Loucy (cell line): ENCODE data around the gene RHEX.

ENCODE experiments used
- H2AFZ ChIP-seq: fragments of 200-600 bp; sonication (generic); 2 replicates; pipeline ENCODE4 v1.6.0; 2016; ENCODE audit warnings: antibody characterized with exemption, mild to moderate bottlenecking, low read length, moderate library complexity
- H3F3A ChIP-seq: fragments of 200-600 bp; 2 replicates; pipeline ENCODE4 v1.6.0; 2016; ENCODE audit warnings: antibody characterized with exemption, low read depth, mild to moderate bottlenecking
- H3K27me3 ChIP-seq: fragments of 200-600 bp; sonication (generic); 2 replicates; pipeline ENCODE4 v1.6.1; 2014; ENCODE audit warnings: low read length, mild to moderate bottlenecking; ENCODE audit not compliant: insufficient read depth, poor library complexity, severe bottlenecking
- H3K36me3 ChIP-seq: fragments of 200-600 bp; sonication (generic); 2 replicates; pipeline ENCODE4 v1.6.1; 2016; ENCODE audit warnings: low read length; ENCODE audit not compliant: insufficient read depth
- H3K4me1 ChIP-seq: fragments of 200-600 bp; sonication (generic); 2 replicates; pipeline ENCODE4 v1.5.1; 2014; ENCODE audit warnings: low read length, mild to moderate bottlenecking; ENCODE audit not compliant: insufficient read depth, poor library complexity, severe bottlenecking
- H3K4me2 ChIP-seq: fragments of 200-600 bp; sonication (generic); 2 replicates; pipeline ENCODE4 v1.6.0; 2014; ENCODE audit warnings: antibody characterized with exemption, low read length, low read depth, mild to moderate bottlenecking; ENCODE audit not compliant: poor library complexity, severe bottlenecking
- H3K4me3 ChIP-seq: fragments of 200-600 bp; sonication (generic); 2 replicates; pipeline ENCODE4 v1.5.1; 2014; ENCODE audit warnings: low read length, mild to moderate bottlenecking, mixed read lengths; ENCODE audit not compliant: poor library complexity, severe bottlenecking
- H3K79me2 ChIP-seq: fragments of 200-600 bp; sonication (generic); 2 replicates; pipeline ENCODE4 v1.6.1; 2014; ENCODE audit warnings: low read length; ENCODE audit not compliant: insufficient read depth
- H3K9ac ChIP-seq: fragments of 200-600 bp; sonication (generic); 2 replicates; pipeline ENCODE4 v1.6.0; 2014; ENCODE audit warnings: mild to moderate bottlenecking, low read depth, low read length, moderate library complexity; ENCODE audit not compliant: poor library complexity, severe bottlenecking
- H3K9me2 ChIP-seq: fragments of 200-600 bp; sonication (generic); replicated peaks from 2 replicates; pipeline ENCODE4 v1.6.1; 2016; ENCODE audit warnings: low read depth, low read length, mixed read lengths
- H3K9me3 ChIP-seq: fragments of 200-600 bp; sonication (generic); 2 replicates; pipeline ENCODE4 v1.6.1; 2014; ENCODE audit warnings: mild to moderate bottlenecking, antibody characterized with exemption, low read length, low read depth; ENCODE audit not compliant: insufficient read depth
- H4K20me1 ChIP-seq: fragments of 200-600 bp; sonication (generic); 2 replicates; pipeline ENCODE4 v1.6.0; 2014; ENCODE audit warnings: antibody characterized with exemption, low read length, mild to moderate bottlenecking; ENCODE audit not compliant: insufficient read depth, poor library complexity, severe bottlenecking
- EZH2phosphoT487 ChIP-seq: fragments of 200-600 bp; IDR thresholded peaks from 2 replicates; pipeline ENCODE4 v1.6.1; 2018; ENCODE audit warnings: antibody characterized with exemption, mild to moderate bottlenecking, moderate library complexity, borderline replicate concordance
- TF ChIP-seq, protein P1 (sequence below): fragments of 200-600 bp; sonication (generic); conservative IDR thresholded peaks from 2 replicates; pipeline ENCODE4 v1.5.1; 2014; ENCODE audit warnings: mild to moderate bottlenecking, antibody characterized with exemption, low read length

RHEX gene

DNA sequence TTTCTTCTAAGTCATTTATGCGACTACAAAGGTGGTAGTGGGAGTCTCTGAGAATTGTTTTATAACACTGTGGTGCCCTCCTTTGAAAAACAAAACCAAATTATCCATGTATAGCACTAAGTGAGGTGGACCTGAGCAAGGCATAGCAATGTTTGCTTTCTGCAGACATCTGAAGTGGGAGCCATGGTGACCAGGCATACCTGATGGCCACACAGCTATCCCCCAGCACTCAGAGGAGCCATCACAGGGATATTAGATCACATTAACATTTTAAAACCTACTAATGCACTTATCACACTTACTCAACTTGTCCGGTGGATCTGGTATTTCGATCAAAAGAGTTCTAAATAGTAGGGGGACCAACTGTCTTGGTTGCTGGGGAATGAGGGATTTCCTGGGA is 89.0 kb downstream of the RHEX start:
- Histone ChIP-seq H3K9me3 (no peaks in the 10 kb centered on the region), H2AFZ (no peak overlapping the region), H3K9me2 (no peaks in the 10 kb centered on the region), H3K4me1 (no peaks in the 10 kb centered on the region), H3K27me3 (no peaks in the 10 kb centered on the region), H3K4me2 (no peak overlapping the region), H3K36me3 (no peaks in the 10 kb centered on the region), H3K9ac (no peak overlapping the region), H4K20me1 (no peaks in the 10 kb centered on the region), H3K4me3 (no peak overlapping the region), H3F3A (no peaks in the 10 kb centered on the region), H3K79me2 (no peaks in the 10 kb centered on the region)
- TF ChIP-seq, protein P1, sequence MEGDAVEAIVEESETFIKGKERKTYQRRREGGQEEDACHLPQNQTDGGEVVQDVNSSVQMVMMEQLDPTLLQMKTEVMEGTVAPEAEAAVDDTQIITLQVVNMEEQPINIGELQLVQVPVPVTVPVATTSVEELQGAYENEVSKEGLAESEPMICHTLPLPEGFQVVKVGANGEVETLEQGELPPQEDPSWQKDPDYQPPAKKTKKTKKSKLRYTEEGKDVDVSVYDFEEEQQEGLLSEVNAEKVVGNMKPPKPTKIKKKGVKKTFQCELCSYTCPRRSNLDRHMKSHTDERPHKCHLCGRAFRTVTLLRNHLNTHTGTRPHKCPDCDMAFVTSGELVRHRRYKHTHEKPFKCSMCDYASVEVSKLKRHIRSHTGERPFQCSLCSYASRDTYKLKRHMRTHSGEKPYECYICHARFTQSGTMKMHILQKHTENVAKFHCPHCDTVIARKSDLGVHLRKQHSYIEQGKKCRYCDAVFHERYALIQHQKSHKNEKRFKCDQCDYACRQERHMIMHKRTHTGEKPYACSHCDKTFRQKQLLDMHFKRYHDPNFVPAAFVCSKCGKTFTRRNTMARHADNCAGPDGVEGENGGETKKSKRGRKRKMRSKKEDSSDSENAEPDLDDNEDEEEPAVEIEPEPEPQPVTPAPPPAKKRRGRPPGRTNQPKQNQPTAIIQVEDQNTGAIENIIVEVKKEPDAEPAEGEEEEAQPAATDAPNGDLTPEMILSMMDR = no peak
- no peak for TF ChIP-seq EZH2phosphoT487

DNA sequence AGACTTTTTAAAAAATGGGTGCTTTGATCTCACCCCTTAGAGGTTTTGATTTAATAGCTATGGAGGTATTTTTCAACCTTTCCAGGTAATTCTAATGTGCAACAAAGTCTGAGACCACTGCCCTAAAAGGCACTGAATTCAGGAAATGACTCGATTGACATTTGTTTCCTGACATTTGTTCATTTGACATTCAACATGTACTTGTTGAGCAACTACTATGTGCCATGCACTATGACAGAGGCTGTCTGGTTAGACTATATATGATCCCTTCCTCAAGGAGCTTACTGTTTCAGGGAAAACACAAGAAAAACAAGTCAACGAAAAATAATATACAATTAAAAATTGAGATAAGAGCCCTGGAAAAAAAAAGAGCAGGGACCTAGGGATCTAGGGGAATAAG is 89.8 kb downstream of the RHEX start:
- Histone ChIP-seq H3F3A (no peaks in the 10 kb centered on the region), H4K20me1 (no peaks in the 10 kb centered on the region), H3K27me3 (no peaks in the 10 kb centered on the region), H3K79me2 (no peaks in the 10 kb centered on the region), H3K4me2 (no peak overlapping the region), H3K9me2 (no peaks in the 10 kb centered on the region), H3K9ac (no peak overlapping the region), H3K36me3 (no peaks in the 10 kb centered on the region), H3K9me3 (no peaks in the 10 kb centered on the region), H3K4me1 (no peaks in the 10 kb centered on the region), H2AFZ (no peak overlapping the region), H3K4me3 (no peak overlapping the region)
- TF ChIP-seq, protein P1 = no peak
- TF ChIP-seq EZH2phosphoT487 = no peak

DNA sequence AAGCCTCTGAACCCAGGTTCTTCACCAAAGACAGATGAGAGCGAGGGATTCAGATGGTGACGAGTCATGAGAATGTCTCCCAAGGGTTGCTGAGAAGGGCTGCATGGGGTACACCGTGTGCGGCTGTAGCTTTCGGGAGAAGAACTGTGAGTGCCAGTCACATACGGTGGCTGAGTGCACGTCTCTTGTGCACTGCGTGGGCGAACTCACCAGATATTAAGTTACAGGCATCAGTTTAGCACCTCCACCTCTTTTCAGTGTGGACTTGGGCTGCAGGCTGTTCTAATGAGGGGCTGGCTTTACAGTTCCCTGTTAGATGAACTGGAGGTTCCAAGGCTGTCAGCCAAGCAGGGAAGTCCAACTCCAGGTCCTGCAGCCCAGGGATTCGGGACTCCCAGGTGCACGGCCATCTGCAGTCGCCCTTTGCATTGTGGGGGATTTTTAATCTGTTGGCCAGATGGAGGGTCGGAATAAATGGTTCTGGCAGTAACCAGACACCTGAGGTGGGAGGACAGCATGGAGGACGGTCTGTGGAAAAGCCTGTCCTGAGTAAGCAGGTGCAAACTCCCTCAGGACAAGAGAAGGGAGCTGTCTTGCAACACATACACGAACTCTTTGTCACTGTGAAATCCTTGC is 90.7 kb downstream of the RHEX start:
- no peaks in the 10 kb centered on the region for H3K9me2 ChIP-seq
- H3K4me2 ChIP-seq = no peak overlapping the region
- H3K79me2 ChIP-seq = no peaks in the 10 kb centered on the region
- H4K20me1 ChIP-seq = no peaks in the 10 kb centered on the region
- no peaks in the 10 kb centered on the region for H3K27me3 ChIP-seq
- no peak for TF ChIP-seq EZH2phosphoT487
- TF ChIP-seq, protein P1 = no peak
- no peaks in the 10 kb centered on the region for H3F3A ChIP-seq
- H3K9me3 ChIP-seq = no peaks in the 10 kb centered on the region
- H3K4me3 ChIP-seq = no peak overlapping the region
- no peak overlapping the region for H3K9ac ChIP-seq
- no peaks in the 10 kb centered on the region for H3K36me3 ChIP-seq
- no peak overlapping the region for H2AFZ ChIP-seq
- no peaks in the 10 kb centered on the region for H3K4me1 ChIP-seq
